ENCODE results near the gene CALCR.

Gene CALCR

DNA sequence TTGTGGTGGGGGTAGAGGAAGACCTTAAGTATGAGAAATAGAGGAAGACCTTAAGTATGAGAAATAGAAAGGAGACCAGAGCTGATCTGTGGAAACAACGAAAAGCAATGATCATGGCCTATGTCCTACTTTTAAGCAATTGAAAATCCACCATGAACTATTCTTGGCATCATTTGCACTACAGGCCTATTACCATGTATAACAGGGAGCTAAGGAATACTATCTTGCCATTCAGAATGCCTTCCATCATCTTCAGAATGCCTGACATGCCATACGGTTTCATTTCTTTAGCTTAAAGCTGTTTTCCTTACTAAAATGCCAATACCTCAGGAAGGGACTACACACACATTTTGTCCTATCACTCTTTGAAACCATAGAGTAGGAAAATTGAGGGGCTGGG is 127.0 kb downstream of the CALCR start:
- DNase-seq (ENCODE audit: low spot score) = no peak

DNA sequence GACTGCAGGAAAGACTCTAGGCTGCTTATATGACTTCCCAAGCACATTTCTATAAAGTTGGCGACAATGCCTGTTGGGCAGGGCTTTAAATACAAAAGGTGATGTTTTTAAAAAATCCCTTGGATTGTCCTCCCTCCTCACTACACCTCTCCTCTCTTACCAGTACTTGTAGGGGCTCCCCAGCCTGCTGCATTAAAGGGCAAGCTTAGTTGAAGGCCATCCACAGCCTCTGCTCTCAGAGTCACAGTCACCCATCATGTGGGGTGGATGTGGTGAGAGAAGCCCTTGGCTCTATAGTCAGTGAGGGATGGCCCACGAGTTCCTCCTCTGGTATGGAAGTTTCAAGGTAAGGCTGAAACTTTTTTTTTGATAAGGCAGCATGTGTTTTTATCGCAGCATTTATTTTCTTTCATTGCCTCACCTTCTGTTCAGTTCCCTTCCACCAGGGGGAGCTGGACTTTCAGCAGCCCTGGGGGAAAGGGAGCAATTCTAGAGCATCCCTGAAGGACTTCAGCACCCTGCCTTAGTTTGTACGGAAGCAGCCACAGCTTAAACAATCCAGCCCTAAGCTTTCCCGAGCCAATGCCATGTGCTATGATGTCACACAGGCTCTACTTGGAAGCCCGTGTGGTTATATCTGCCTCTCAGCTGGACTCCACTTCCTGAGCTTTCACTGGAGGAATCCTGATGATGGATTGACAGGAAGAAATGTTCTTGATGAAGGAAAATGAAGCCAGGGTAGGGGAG is 131.9 kb downstream of the CALCR start:
- DNase-seq (ENCODE audit: low spot score) = peak; percentile 36

DNA sequence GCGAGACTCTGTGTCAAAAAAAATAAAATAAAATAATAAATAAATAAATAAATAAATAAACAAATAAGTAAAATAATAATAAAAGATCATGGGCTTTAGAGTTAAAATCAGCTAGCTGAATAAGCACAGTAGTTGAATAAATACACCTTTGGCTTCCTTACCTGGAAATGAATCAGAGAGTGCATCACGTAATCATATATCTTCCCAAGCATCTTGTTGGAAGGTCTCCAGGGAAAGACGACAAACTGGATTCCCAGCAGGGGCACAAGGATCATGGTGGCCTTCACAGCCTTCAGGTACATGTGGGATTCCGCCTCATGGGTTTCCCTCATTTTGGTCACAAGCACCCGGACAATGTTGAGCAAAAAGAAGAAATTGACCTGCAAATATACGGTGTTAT is 138.7 kb downstream of the CALCR start:
- DNase-seq (ENCODE audit: low spot score) = no peak

DNA sequence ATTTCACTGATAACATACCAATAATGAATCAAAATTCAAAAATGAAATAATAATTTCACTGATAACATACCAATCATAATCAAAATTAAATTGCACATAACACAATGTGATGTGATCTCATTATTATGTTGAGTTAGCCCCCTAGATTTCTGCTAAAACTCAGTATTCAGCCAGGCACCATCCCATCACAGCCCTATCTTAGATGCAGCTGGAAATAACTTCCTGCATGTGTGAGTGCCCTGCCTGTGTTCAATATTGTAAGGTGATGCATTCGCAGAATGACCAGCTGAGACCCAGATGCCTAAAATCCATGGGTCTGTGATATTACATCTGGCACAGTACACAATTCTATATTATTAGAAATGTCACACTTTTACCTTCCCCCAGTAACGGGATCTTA is 142.4 kb downstream of the CALCR start:
- DNase-seq (ENCODE audit: low spot score) = no peak

DNA sequence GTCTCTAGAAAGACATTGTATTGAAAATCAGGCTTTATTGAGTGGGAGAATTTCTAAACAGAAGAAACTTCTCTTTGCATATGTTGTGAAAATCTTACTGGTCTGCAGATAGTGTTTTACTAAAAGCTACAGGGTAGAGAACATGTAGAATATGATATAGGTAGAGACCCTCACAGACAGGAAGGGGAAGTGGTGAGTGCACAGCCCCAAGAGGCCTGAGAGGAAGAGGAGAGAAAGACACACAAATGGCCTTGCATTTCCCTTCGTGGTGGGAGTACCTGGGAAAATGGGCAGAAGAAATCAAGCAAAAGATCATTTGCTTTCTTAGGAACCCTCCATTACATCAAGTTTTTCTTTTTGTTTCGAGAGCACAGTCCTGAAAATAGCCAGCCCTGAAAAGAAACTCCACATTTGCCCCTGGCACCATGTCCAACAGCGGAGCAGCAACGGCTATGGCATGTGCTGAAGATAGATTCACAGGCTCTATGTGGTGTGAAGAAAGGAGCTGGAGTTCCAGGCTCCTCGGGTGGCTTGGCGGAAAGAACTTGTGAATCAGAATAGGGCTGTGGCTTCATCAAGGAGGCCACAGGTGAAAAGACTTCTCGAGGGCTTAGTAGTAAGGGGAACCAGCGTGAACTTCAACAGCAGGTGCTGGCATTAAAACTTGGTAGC is 143.5 kb downstream of the CALCR start:
- peak; percentile 12 for DNase-seq (ENCODE audit: low spot score)

DNA sequence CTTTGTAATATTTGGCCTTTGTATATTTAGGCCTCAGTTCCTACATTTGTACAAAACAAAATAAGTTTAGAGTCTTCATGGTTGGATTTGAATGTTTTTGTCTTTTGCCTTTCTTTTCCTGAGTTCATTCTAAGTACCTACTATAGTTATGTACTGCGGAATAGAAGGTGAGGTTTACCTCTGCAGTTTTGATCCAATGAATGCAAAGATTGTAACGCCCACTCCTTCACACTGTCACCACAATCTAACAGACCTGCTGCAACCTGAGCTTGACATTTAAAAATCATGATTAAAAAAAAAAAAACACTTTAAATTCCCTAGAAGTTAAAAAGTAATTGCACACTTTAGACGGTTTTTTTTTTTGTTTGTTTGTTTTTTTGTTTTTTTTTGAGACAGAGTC is 145.0 kb downstream of the CALCR start:
- no peak for DNase-seq (ENCODE audit: low spot score)

DNA sequence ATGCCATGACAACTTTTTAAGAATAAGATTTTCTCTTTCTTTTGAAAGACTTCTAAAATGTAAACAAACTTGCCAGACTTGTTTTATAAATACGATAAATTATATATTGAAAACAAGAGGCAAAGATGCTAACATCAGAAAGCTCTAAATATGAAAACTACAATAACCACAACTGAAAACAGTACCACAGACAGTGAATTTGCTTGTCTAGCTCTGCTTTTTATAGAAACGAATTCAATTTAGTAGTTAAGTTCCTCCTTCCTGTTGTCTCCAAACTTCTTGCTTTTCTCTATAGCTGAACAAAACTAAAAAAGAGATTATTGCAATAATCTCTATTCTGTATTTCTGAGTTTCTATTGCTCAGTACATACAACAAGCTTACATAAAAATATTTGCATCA is 147.4 kb downstream of the CALCR start:
- DNase-seq (ENCODE audit: low spot score) = no peak

DNA sequence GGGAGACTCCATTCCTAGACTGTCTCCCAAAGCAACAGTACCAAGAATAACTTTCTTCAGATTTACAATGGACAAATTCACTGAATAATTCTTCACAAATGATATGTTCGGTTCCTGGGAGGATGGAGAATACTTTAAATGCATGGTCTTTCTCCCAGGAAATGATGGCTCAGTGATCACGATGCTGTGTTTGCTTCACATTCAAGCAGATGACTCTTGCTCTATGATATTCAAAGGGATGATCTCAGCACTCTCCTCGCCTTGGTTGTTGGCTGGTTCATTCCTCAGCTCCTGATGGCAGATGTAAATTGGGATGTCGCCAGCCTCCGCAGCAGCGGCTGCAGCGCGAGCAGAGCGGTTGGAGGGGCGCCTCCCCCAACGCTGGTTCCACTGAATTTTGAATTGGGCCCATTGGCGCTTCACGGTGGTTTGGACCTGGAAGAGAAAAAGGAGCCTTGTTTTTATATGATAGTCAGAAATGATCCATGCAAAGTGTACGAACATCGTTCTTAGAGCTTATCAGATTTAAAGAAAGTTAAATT is 148.3 kb downstream of the CALCR start:
- DNase-seq (ENCODE audit: low spot score) = no peak

DNA sequence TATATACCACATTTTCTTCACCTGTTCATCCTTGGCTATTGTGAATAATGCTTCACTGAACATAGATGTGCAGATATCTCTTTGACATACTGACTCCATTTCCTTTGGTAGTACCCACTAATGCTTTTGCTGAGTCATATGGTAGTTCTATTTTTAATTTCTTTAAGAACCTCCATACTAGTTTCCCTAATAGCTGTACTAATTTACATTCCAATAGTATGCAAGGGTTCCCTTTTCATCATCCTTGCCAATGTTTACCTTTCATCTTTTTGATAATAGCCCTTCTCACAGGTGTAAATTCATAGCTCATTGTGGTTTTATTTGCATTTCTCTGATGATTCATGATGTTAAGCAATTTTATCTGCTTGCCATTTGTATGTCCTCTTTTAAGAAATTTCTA is 159.9 kb downstream of the CALCR start:
- no peak for DNase-seq (ENCODE audit: low spot score)

DNA sequence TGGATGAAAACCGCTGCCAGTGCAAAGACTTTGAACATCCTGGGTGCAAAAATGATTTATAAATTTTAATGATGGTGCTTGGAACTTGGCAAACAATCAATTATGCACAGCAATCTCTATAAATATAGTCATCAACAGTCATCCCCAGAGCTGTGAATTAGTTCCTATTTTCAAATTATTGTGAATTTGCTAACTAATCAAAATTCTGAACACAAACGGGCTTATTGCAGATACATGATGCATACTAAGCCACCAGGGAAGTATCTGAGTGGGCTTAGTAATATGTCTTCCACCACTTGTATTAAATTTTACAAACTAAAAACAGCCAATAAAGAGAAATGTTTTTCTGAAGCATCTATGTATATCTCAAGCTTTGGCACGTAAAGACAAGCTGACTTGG is 165.2 kb downstream of the CALCR start:
- no peak for DNase-seq (ENCODE audit: low spot score)

DNA sequence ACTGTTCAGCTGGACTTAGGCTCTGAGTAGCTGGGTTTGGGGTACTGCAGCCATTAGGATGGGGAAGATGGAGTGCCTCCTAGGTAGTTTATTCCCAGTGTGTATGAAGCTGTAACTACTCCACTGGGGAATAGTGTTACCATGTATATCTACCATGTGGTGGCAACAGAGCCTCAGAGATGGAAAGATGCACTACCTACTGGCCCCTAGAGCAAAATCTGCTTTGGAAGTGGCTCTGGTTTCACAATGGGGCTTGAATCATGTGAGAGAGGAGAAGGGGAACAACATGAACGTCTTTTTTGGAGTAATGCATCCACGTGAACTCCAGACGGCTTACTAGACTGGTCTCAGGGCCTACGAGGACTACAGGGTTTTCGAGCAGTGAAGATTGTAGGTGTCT is 167.3 kb downstream of the CALCR start:
- no peak for DNase-seq (ENCODE audit: low spot score)

DNA sequence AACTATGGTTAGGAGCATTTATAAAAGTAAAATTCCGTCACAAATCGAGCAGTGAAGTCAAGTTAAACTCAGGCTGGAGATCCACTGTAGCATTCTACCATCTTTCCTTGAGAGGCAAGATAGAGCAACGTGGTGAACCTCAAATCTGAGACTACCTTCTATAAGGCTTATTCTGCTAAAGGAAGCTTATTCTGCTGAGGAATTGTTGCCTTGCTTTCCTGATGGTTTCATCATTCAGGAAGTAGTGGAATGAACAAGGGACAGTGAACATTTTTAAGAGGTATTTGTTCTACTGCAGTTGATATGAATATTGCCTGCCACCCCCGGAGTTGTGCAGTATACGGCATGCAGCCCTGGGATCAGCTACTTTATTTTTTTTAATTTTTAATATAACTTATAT is 171.6 kb downstream of the CALCR start:
- no peak for DNase-seq (ENCODE audit: low spot score)

DNA sequence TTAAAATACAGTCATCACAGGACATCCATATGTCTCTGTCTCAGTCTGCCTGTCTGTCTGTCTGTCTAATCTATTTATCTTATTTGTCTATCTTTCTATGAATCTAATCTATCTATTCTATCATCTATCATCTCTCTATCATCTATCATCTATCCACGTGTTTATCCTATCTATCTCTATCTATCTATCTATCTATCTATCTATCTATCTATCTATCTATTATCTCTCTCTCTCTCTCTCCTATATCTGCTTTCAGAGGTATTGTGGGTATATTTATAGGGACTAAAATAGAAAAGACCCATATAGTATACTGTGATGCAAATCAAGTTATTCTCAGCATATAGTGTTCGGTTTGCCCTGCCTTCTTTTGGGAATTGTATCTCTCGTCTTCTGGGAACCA is 174.9 kb downstream of the CALCR start:
- DNase-seq (ENCODE audit: low spot score) = no peak

DNA sequence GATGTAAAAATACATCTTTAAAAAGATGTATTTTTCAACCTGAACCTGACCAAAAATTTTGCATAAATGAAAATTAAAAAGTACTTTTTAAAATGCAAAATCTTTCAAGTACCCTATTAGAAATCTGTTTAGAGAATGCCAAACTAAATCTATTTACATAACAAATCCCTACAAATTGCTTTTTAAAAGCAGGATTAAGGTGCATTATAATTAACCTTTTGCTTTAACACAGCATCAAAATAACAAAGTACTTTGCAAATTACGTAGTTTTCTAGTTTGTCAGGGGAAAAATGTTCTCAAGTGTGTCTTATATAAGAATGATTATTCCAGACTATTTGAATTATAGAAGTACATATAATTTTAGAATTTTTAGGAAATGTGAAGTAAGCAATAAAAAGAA is 181.5 kb downstream of the CALCR start:
- no peak for DNase-seq (ENCODE audit: low spot score)

DNA sequence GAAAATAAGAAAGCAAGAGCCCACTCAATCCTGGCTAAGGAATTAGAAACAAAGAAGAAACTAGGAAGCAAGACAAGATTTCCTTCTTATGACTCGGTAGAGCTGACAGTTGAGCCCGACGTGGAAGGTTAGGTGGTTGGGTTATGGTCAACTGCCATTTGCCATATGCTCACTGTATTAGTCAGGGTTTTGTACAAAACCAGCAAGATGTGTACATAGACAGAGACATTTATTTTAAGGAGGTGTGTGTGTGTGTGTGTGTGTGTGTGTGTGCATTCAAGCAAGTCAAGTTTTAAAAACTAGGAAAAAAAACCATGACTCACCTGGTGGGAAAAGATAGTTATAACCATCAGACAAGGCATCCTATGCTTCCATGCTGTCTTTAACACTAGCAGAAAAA is 183.9 kb downstream of the CALCR start:
- DNase-seq (ENCODE audit: low spot score) = no peak

DNA sequence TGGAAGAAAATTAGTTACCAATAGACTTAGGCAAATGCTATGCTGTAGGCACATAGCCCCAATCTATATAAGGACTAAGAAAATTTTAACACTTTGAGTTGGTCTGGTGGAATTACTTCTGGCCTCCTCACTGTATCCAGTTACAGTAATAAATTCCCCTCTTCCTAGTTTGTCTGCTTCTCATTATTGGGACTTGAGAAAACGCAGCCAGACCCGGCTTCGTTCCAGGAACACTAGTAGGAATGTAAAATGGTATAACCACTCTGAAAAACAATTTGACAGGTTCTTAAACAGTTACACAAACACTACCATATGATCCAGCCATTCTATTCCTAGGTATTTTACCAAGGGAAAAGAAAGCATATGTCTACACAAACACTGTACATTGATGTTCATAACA is 192.2 kb downstream of the CALCR start:
- DNase-seq (ENCODE audit: low spot score) = no peak

DNA sequence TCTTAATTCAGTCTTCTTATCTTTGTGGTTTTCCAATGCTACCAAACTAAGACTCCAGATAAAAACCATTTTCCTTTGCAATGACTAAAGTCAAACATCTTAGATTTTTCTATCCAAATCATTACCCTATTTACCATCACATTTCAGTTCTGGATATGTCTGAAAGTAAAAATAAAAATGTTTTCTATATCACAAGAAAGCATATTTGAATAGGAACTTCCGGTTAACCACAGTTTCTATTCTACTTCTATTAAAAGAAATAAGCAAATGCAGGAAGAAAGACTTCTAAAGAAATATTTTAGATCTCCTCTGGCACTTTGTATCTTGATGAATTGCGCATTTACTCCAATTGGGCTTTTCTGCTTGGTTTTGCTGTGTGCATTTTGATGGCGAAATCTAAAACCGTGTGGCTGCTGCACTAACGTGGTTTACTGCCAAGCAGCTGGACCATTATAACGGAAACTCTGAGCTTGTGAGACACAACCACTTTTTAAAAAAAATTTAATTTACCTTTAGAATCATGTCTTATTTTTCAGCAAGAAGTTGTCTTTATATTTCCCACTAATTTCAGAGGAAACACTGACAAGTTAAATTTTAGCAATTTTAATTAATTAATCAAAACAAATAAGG is 196.3 kb downstream of the CALCR start:
- no peak for DNase-seq (ENCODE audit: low spot score)

DNA sequence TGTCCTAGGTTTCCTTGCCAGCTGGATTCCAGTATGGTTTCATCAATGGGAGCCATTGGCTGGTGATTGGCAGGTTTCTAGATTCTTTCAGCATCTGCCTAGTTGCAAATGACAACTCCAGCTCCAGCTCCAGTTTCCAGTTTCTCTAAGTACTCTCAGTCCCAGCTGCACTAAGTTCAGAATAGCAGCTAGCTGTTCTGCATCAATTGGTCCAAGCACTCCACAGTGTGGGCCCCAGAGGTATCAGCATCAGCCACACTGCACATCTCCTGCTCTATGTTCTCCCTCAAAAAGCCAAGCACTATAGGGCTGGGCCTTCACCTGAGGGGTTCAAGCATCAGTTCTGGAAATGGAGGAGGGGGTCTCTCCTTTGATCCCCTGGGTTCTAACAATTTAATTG is 198.9 kb downstream of the CALCR start:
- DNase-seq (ENCODE audit: low spot score) = no peak
